HG03280 (cell line): Measurements from ENCODE around the gene LSM12.
"Not testable (repeated sequence)": the region's sequence is repeated elsewhere in the genome, so short reads cannot be mapped to it uniquely, and the experiment has no call there.

Experiments used
- ATAC-seq: cut with Tn5 transposase; IDR thresholded peaks from one replicate; pipeline ENCODE4 v1.9.1; 2021; ENCODE audit warnings: mild to moderate bottlenecking, moderate library complexity; ENCODE audit not compliant: unreplicated experiment

The LSM12 gene

DNA sequence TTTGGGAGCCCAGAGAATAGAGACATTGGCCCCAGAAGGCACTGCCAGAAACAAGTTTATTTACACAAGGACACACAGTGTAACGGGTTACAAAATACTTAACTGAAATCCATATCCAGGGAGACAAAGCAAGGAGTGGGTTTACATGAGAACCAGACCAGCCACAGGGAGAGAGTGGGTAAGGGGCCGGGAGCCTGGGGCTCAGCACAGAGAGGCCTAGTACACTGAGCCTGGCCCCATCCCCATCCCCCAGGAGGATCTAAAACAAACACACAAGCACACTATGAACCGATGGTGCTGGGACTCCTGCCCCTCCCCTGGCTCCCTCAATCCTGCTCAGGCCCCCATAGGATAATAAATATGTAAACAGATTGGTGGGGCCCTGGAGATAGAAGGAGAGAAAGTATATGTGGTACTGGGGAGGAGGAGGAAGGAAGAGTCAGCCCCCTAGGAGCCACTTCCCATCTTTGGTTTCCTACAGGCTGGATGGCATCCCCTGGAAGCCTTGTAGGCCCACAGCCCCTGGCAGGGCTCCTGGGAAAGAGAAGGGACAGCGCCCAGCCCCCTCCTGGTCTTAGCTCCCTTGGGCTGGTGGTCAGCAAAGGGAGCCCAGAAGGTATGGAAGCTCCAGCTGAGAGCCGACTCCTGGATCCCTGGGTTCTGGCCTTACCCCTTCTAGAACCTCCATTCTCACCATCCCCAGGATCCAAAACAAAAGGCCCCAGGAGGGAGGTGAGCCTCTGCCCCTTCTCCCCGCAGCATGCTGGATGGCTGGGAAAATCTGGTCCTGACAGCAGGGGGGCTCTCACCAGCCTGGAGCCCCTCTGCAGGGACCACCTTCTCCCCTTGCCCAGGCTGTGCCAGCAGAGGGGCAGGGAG lies 10.5 kb upstream of the LSM12 start:
- ATAC-seq = no peak

DNA sequence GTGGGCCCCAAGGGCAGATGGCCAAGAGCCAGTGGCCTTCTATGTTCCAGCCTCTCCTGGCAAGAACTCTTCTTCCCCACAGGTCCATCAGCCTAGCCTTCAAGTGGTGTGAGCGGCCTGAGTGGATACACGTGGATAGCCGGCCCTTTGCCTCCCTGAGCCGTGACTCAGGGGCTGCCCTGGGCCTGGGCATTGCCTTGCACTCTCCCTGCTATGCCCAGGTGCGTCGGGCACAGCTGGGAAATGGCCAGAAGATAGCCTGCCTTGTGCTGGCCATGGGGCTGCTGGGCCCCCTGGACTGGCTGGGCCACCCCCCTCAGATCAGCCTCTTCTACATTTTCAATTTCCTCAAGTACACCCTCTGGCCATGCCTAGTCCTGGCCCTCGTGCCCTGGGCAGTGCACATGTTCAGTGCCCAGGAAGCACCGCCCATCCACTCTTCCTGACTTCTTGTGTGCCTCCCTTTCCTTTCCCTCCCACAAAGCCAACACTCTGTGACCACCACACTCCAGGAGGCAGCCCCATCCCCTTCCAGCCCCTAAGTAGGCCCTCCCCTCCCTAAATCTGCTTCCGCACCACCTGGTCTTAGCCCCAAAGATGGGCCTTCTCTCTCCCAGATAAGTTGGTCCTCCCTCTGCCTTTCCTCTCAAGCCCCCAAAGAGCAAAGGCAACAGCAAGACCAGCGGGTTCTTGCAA lies 9.3 kb upstream of the LSM12 start:
- no peak for ATAC-seq

DNA sequence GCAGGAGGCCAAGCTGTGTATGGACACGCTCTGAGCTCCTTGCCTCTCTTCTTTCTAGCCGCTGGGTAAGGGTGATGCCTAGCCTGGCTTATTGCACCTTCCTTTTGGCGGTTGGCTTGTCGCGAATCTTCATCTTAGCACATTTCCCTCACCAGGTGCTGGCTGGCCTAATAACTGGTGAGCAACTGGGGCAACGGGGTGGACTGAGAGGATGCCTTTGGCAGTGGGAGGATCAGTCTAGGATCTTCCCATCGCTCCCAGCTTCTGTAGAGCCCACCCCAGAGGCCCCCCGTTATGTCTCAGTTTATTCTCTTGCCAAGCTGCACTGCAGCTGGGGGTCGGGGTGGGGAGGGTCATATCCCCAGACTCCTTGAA lies 8.4 kb upstream of the LSM12 start:
- ATAC-seq = no peak

DNA sequence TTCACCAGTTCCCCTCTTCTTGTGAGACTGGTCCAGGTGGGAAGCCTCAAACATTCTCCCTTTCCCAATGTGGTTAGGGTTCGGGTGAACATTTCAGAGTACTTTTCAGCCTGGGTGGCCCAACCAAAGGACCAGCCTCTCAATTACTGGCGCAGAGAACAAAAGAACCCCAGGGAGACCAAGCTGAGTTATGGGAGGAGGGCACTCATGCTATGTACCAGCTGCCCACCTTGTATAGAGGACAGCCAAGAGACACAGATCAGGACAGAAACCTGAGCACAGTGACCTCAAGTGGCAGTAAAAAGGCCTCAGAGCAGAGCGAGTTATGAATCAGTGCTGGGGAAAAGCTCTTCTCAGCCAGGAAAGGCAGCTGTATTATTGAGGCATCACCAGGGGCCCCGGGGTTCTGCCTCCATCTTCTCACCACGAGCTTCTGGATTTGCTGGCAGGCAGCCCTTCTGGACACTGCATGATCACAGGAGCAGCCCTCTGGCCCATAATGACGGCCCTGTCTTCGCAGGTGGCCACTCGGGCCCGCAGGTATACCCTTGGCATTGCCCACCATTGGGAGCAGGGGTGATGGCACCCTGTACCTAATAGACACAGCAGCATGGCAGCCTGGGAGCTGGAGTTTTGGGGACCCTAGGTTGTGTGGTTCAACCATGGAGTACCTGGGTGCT lies 7.9 kb upstream of the LSM12 start:
- ATAC-seq = no peak

GRCh38 chr17:44071772-44072171 lies 5.3 kb upstream of the LSM12 start:
- ATAC-seq = no peak

- ATAC-seq = no peak
Measured at GRCh38 chr17:44071198-44071520, 4.7 kb upstream of the LSM12 start.

DNA sequence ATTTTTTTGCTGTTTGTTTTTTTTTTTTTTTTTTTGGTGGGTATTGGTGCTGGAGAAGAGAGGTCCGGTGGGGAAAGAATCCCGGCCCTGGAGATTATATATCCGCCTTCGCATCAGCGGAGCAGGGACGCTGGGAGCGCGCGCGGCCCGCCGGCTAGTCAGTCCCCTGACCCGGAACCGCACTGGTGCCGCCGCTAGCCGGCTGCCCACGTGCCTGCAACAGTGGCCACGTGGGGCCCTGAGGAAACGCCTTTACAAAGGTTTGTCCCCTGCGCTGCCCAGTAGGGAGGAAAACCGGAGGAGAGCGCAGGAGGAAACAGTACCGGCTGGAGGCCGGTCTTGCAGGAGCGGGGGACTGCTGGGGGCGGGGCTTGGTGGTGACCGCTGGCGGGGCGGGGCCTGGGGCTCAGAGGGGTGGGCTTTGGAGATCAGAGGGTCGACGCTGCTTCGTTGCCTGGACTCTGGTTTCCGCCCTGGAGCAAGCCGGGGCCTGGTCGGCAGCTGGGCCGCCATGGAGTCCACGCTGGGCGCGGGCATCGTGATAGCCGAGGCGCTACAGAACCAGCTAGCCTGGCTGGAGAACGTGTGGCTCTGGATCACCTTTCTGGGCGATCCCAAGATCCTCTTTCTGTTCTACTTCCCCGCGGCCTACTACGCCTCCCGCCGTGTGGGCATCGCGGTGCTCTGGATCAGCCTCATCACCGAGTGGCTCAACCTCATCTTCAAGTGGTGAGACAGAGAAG lies 4.2 kb upstream of the LSM12 start, which contains the start of gene G6PC3:
Gene G6PC3, plus strand, starts transcription at position 281 of the 743 bp plus-strand sequence. Its CDS starts 231 bp downstream, at position 512.
- peak; percentile 75 for ATAC-seq

- ATAC-seq = peak; percentile 7
Measured at GRCh38 chr17:44069974-44070454, 3.5 kb upstream of the LSM12 start.

GRCh38 chr17:44067545-44067940 lies 1.1 kb upstream of the LSM12 start:
- ATAC-seq = no peak

GRCh38 chr17:44065668-44066203 lies 735 bp downstream of the LSM12 start:
- no peak for ATAC-seq

GRCh38 chr17:44063704-44064639 lies 2.5 kb downstream of the LSM12 start:
- no peak for ATAC-seq

- ATAC-seq = no peak
Measured at GRCh38 chr17:44062871-44063270, 3.6 kb downstream of the LSM12 start.

- ATAC-seq = no peak
Measured at GRCh38 chr17:44061446-44061845, 5.0 kb downstream of the LSM12 start.

DNA sequence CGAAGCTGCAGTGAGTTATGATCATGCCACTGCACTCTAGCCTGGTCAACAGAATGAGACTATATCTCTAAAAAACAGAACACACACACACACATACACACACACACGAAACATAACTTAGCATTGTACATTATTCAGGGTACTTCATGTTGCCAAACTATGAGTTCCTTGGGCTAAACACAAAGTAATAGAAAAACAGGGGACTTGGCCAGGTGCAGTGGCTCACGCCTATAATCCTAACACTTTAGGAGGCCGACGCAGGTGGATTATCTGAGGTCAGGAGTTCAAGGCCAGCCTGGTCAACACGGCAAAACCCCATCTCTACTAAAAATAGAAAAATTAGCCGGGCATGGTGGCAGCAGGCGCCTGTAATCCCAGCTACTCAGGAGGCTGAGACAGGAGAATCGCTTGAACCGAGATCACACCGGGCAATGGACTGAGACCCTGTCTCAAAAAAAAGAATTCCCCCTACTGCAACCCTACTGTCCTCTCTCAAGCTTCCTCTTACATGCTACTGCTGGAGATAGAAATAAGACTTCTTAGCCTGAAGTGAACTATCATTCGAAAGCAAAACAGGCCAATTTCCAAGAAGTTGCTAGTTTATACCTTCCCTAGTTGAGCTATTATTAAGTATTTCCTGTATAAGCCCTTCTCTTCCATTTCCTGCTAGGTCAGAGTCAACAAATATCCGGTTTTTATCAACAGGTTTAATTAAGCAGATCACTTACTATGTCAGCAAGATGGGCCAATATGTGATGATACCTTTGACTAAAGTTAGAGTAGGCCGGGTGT lies 7.2 kb downstream of the LSM12 start:
- no peak for ATAC-seq

- no peak for ATAC-seq
Measured at GRCh38 chr17:44053125-44053872, 13.2 kb downstream of the LSM12 start.

- ATAC-seq = no peak
Measured at GRCh38 chr17:44049294-44050060, 17.0 kb downstream of the LSM12 start.

DNA sequence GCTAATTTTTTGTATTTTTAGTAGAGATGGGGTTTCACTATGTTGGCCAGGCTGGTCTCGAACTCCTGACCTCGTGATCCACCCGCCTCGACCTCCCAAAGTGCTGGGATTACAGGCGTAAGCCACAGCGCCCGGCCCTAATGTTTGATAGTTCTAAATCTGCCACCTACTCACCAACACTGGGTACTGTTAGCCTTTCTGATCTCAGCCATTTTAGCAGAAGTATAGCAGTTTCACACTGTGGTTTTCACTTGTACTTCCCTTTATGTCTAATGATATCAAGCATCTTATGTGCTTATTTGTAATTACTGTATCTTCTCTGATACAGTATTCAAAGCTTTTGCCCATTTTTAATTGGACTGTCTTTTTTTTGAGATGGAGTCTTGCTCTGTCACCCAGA lies 19.6 kb downstream of the LSM12 start:
- ATAC-seq = not testable (repeated sequence)
